NCI-H82 treated with DMSO at 0.1 percent for 48 hours (cell line): ENCODE measurements around the gene CEP104.

ENCODE experiments used
- DNase-seq: peaks from one replicate; lab custom pipeline; 2025; ENCODE audit not compliant: unreplicated experiment; lab: John Stamatoyannopoulos, UW

Gene CEP104

DNA sequence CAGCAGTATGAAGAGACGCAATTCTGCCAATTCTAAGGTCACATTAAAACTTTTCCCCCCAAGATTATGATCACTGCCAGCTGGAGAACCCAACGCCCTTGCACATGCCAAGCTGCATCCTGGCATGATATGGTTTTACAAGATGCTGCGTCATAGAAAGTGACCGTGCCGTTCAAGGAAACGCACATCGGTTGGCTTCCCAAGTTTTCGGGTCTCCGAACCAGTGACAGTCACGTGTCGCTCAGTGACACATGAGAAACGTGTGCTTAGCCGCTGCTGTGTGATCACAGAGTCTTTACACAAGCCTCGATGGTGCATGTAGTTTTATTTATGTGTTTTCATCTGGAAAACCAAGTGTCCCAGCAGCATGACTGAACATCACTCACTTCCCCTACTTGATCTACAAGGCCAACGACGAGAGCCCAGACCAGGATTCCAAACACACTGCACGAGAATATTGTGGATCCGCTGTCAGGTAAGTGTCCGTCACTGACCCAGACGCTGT lies 77.0 kb downstream of the CEP104 start:
- DNase-seq, result no peak

GRCh38 chr1:3779265-3779911 lies 77.6 kb downstream of the CEP104 start:
- no peak for DNase-seq

GRCh38 chr1:3778590-3779264 lies 78.3 kb downstream of the CEP104 start:
- no peak for DNase-seq

DNA sequence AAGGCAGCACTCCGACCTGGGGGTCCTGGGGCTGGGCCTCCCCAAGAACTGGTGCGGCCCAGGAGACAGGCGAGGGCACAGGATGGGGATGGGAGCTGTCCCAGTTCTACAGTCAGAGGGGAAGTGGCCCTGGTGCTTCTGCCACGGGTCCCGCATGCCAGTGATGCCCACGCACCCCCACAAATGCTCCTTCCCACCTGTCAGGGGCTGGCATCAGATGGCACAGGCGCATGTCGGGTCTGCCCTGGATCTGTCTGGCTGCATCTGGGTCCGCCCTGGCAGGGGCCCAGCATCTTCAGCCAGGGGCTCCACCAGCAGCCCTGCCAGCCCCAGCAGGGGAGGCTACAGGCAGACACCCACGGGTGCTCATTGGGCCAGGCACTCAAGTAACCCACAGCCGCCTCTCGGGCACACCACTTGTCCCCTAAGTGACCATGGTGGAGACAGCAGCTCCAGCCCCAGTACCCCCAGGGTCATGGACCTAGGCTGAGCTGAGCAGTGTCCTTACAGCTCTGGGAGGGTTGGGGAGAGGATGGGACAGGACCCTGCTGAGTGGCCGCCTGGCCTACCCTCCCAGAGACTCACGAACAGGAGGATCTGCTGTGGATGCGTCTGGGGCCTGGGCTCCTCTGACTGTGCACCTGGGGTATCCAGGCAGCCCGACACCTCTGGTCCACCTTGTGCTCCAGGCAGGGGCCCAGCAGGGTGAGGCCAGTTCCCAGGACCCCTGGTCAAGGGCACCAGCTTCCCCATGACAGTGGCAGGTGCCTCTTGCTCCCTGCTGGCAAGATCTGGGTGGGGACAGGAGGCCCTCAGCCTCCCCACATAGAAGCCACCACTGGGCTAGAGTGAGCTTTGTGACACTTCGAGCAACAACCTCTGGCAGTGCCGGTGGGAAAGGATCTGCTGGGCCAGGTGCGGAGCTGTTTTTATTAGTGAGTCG lies 79.1 kb downstream of the CEP104 start:
- DNase-seq, result no peak

DNA sequence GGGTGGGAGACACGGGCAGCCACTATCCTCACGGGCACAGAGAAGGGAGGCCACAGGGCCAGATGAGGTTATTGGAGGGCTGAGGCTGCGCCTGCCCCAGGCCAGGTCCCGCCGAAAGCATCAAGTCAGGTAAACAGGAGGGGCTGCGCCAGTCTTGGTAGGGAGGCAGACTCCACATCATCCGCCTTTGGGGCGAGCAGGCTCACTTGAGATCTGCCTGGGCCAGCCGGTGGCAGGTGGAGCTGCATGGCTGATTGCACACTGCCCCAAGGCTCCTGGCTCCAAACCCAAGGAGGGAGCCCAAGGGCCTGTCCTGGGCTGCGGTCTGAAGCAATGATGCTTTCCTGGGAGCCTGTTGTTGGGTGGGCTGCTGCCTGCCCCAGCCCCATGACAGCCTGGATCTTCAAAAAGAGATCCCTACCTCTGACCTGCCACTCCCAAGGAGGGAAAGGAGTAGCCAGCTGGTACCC lies 79.9 kb downstream of the CEP104 start:
- DNase-seq, result no peak

- no peak for DNase-seq
Observed at GRCh38 chr1:3776231-3776961, 80.6 kb downstream of the CEP104 start.

GRCh38 chr1:3775490-3776230 lies 81.4 kb downstream of the CEP104 start:
- DNase-seq, result no peak

DNA sequence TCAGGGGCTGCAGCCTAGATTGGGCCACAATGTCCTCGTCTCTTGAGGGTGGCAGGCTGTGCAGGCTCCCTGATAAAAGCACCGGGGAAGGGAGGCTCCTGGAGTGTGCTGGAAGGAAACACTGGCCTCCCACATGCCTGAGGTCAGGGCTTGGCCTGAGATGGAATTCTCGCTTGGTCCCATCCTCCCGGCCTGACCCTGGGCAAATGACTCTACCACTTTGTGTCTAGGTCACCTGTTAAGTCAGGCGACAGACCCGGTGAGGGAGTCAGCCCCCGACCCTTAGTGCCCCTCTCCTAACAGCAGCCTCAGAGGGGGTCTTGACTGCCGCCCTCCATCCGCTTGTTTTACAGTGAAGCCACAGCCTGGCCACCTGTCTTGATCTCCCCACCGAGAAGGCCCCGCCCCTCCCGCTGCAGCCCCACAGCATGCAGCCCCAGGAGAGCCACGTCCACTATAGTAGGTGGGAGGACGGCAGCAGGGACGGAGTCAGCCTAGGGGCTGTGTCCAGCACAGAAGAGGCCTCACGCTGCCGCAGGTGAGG lies 82.0 kb downstream of the CEP104 start:
- DNase-seq, result no peak

GRCh38 chr1:3774276-3774945 lies 82.6 kb downstream of the CEP104 start:
- no peak for DNase-seq

DNA sequence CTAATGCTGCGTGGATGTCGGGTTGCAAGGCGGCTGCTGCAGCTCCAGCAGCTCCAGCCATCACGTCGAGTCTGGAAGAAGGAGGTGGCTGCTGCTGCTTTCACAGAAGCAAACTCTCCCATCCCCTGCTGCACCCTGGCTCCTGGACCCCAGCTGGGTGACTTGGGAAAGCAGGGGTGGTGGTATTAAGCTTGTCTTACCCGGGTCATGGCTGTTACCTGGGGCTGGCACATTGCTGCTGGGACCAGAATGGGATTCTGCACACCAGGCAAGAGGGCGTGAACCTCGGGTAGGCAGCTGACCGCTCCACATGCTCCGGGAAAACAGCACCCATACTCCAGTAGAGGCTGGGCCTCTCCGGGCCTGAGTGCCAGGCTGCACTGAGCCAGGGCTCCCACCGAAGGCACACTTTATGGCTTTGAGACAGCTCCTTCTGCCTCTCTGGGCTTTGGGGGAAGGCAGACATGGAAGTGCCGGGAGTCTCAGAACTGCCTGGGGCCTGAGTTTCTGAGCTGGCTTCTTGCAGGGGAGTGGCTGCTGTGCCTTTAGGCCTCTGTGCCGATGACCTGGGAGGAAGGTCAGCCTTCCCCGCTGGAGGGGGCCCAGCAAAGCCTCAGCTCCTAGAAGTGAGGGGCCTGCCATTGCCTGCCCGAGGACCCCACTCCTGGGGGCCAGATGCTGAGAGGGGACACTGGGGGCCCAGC lies 83.3 kb downstream of the CEP104 start:
- no peak for DNase-seq

GRCh38 chr1:3772715-3773571 lies 84.1 kb downstream of the CEP104 start, which contains the start of gene SMIM1:
TSS of gene SMIM1 (plus strand) at chr1:3772749. CDS start at chr1:3775374, 2,625 bp downstream.
- DNase-seq, result no peak

- peak; percentile 74 for DNase-seq
Observed at GRCh38 chr1:3772027-3772714, 84.8 kb downstream of the CEP104 start.

DNA sequence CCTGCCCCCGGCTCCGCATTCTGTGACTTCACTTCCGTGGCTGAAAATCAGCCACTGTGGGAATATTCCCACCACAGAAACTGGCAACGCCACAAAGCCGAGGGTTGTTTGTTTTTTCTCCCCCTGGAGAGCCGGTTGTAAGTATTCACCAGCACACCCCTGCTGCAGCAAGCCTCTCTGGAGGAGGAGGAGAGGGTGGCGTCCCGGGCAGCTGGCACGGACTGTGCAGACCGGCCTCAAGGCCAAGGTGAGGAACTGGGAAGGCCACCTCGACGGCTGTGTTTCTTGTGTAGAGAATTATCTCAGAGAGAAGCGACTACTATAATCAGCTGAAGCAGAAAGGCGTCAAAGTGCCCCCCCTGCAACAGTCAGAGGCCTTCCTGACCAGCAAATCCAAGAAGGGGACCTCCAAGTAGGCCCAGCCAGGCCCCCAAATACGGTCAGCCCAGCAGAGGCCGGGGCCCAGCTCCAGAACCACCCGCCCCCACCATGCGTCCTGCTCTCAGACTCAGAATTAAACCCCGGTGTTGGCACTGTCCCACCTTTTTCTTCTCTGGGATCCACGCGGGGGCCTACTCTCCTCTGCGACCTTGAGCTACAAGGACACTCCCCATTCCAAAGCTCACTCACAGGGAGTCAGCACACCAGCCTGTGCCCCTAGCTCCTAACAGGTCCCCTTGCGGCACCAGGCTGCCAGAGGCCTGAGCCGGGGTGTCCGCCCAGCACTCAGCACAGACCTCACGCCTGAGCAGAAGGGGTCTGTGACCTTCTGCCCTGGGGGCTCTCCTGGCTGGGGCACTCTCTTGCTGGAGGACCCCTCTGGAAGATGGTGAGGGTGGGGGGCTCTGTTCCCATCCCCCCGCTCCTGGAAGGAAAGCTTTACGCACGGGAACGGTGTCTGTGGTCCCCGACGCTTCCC lies 85.6 kb downstream of the CEP104 start:
- DNase-seq, result no peak

DNA sequence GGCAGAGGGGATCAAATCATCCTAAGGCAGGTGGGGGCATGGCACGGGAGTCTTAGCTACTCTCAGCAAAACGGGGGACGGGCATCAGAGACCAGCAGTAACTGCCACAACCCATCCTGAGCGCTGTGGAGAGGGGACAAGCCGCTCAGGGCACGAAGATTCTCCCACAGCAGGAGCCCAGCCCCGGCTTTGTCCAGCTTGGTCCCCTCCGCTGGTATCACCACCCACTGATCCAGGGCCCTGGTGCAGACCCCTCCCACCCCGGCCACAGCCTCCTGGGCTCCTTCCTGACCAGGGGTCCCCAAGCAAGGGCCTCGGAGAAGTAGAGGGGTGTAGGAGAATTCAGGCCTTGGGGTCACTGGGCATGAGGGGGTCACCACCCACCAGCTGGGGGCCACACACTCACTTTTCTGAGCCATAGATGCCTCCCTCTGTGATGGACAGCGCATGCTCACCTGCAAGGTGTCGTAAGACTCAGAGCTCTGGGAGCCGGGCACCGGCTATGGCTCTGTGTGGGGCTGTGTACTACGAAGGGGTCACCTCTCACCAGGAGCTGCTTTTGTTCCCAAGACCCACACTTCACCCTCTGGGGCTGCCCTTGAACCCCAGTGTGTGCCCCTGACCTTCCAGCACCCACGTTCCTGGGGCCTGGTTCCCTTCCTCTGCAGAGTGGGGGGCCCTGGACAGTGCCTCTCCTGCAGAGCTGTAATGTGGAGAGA lies 86.8 kb downstream of the CEP104 start:
- DNase-seq, result no peak

DNA sequence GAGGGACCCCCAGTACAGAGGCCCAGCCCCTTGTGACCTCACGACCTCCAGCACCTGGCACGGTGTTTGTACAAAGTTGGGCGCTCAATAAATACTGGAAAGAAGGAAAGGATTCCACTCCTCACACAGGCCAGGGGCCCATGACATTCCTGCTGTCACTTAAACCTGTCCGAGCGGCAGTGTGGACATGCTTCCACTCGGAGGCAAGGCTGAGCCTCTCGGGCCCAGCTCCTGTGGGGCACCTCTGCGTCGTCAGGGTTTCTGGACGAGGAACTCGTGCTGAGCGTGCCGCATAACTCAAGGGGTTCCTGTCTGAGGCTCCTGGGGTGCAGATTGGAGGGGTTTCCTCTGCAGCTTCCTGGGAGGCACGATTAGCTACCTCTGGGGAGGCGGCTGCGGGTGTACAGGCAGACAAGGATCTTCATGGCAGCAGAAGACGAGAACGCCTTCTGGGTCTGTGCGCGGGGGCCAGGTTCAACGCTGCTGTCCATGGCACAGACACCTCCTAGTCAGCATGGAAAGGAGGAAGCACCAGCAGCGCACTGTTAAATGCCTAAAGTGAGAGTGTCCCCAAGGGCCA lies 88.1 kb downstream of the CEP104 start:
- DNase-seq, result no peak
